Measurements from ENCODE around the gene VRK2.

DNA sequence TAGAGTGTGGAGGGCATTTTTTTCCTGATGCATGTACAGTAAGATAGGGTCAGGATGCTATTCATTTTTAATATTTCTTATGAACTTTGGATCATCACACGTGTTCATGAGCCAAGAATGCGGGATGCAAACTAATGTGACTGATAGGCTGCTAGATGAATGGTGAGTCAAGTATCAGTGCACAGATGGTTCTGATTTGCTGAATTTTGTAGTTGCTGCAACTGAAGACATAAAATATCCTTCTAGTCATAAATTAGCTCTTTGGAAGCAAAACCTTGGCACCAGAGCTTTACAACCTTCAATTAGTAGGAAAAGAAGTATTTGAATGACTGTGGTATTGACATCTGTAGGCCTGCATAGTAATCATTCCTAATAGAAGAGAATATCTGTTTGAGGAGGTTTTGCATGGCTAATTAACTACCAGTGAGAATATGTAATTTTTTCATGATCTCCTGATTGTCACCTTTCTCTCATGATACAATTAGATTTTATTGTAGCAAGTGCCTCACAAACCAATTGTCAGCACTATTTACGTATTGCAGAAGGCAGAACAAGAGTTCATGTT lies 94.0 kb downstream of the VRK2 start:
- TF ChIP-seq, protein P1, sequence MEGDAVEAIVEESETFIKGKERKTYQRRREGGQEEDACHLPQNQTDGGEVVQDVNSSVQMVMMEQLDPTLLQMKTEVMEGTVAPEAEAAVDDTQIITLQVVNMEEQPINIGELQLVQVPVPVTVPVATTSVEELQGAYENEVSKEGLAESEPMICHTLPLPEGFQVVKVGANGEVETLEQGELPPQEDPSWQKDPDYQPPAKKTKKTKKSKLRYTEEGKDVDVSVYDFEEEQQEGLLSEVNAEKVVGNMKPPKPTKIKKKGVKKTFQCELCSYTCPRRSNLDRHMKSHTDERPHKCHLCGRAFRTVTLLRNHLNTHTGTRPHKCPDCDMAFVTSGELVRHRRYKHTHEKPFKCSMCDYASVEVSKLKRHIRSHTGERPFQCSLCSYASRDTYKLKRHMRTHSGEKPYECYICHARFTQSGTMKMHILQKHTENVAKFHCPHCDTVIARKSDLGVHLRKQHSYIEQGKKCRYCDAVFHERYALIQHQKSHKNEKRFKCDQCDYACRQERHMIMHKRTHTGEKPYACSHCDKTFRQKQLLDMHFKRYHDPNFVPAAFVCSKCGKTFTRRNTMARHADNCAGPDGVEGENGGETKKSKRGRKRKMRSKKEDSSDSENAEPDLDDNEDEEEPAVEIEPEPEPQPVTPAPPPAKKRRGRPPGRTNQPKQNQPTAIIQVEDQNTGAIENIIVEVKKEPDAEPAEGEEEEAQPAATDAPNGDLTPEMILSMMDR (conservative IDR thresholded peaks at IDR 0.05) = no peak
- no peak for TF ChIP-seq EZH2 (IDR thresholded peaks at IDR 0.05; ENCODE audit: low read depth)

Measured in PC-9 (cell line).